Calu3 (cell line): ENCODE results near the gene IGSF9. TPM values are rescaled to one million over a fixed set of nuclear protein-coding genes. Genes with fewer than 3 reads are reported as not detected.

Experiments
- BruUV-seq: library from RNA; stranded (reverse); fragments of 400-500 nt; replicated peaks from 2 replicates; lab custom pipeline; 2021; lab: Mats Ljungman, UMichigan
- CTCF ChIA-PET: fragments of 300-600 bp; sonication (Branson Sonifier 250); formaldehyde crosslinking; loops from one replicate; lab custom pipeline; 2022; ENCODE audit warnings: antibody characterized with exemption; lab: Charles Lee
- DNase-seq: peaks from one replicate; pipeline ENCODE4 v3.0.0; 2022
- H3K27ac Mint-ChIP-seq: one replicate; pipeline ENCODE4 v1.8.0; 2022; ENCODE audit warnings: mixed read lengths; ENCODE audit not compliant: unreplicated experiment
- H3K27me3 Mint-ChIP-seq: one replicate; pipeline ENCODE4 v1.8.0; 2022; ENCODE audit warnings: mixed read lengths; ENCODE audit not compliant: unreplicated experiment
- H3K36me3 Mint-ChIP-seq: one replicate; pipeline ENCODE4 v1.8.0; 2022; ENCODE audit warnings: mild to moderate bottlenecking, moderate library complexity, mixed read lengths; ENCODE audit not compliant: insufficient read depth, unreplicated experiment
- H3K4me1 Mint-ChIP-seq: one replicate; pipeline ENCODE4 v1.8.0; 2022; ENCODE audit warnings: mild to moderate bottlenecking, low read depth, mixed read lengths; ENCODE audit not compliant: unreplicated experiment
- H3K4me3 Mint-ChIP-seq: one replicate; pipeline ENCODE4 v1.8.0; 2022; ENCODE audit warnings: mild to moderate bottlenecking, low read depth, moderate library complexity, mixed read lengths; ENCODE audit not compliant: unreplicated experiment
- H3K9me3 Mint-ChIP-seq: one replicate; pipeline ENCODE4 v1.8.0; 2022; ENCODE audit warnings: low read depth, mixed read lengths; ENCODE audit not compliant: unreplicated experiment
- intact Hi-C: fragments of 100-400 bp; cut with micrococcal nuclease; formaldehyde crosslinking; loops from one replicate; pipeline ENCODE4 v1.10.0; 2022; ENCODE audit not compliant: unreplicated experiment
- total RNA-seq: library from RNA; stranded (reverse); gene quantifications from 2 replicates; pipeline ENCODE4 v1.2.3, GENCODE V29; 2022
- TF ChIP-seq, protein P1 (sequence below): fragments of 200-600 bp; IDR thresholded peaks from one replicate; pipeline ENCODE4 v1.8.0; 2022; ENCODE audit warnings: antibody characterized with exemption; ENCODE audit not compliant: unreplicated experiment

The IGSF9 gene
- total RNA-seq, 1 experiment from 2014 or later, result 7.6 TPM

DNA sequence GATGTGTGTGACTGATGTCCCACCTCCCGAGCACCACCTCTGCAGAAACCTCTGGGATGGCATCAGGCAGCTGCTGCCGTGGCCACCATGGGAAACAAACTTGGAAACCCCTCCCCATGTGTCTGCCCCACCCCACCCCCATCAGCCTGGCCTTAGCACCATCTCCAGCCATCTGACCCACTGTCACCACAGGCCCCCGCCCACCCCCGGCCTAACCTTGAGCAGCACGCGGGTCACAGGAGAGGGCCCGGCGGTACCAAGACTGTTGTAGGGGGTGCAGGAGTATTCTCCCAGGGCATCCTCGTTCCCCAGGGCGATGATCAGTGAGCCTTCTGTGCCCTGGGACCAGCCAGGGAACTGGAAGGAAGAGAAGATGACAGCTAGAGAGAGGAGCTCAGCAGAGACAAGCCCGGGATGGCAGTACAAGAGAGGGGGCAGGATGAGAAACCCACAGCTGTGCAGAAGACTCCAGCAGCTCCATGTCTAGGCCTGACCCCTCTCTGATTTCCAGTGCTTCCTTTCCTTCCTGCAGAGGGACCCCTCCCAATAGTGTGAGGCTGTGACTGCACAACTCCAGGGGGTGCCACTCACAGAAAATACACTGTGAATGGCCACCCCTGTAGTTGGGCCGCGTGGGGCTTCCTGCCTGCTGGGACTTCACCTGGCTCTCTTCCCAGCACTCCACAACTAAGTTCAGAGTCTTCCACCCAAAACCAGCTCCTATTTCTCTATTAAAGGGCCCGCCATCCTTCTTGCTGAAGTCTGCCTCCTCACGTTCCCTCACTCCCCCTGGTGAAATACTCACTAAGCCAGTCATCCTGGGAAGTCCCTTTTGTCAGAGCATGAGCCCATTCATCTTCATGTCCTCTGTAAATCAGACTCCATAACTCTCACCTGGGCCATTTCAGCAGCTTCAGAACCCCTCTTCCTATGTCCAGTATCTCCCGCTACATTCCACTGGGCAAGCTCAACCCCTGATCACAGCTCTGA is 12.8 kb downstream of the IGSF9 start:
- Mint-ChIP-seq H3K27me3 (no peaks in the 10 kb centered on the region), H3K4me3 (no peak overlapping the region), H3K9me3 (no peaks in the 10 kb centered on the region), H3K4me1 (peaks cover 23% of the 10 kb centered on the region), H3K27ac (no peak overlapping the region), H3K36me3 (peaks cover 6% of the 10 kb centered on the region)
- intact Hi-C loops, result loop anchor here (10.0 kb wide), 1 partner anchor 152 kb away; the partner anchor contains the start of gene KCNJ9
- TF ChIP-seq, protein P1, sequence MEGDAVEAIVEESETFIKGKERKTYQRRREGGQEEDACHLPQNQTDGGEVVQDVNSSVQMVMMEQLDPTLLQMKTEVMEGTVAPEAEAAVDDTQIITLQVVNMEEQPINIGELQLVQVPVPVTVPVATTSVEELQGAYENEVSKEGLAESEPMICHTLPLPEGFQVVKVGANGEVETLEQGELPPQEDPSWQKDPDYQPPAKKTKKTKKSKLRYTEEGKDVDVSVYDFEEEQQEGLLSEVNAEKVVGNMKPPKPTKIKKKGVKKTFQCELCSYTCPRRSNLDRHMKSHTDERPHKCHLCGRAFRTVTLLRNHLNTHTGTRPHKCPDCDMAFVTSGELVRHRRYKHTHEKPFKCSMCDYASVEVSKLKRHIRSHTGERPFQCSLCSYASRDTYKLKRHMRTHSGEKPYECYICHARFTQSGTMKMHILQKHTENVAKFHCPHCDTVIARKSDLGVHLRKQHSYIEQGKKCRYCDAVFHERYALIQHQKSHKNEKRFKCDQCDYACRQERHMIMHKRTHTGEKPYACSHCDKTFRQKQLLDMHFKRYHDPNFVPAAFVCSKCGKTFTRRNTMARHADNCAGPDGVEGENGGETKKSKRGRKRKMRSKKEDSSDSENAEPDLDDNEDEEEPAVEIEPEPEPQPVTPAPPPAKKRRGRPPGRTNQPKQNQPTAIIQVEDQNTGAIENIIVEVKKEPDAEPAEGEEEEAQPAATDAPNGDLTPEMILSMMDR, result no peak
- no TSS peak for BruUV-seq
- no peak for DNase-seq
- CTCF ChIA-PET, result interaction anchor here (1.3 to 4.8 kb wide), 2 partner anchors 40 to 75 kb away, joined by 3 to 20 read pairs; no protein-coding TSS in a partner anchor

DNA sequence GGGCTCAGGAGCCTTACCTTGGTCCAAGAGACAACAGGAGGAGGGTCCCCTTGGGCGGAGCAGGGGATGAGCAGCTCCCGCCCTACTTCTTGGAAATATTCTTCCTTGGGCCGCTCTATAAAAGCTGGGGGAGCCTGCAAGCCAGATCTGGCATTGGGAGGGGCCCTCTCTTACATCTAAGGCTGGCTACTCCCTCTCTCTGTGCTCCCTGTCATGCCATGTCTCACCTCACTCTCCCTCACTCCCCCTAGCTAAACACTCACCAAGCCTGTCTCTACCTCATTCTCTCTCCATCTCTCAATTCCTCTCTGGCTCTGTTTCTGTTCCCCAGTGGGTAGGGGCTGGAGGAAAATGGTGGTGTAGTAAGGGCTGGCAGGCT is 13.6 kb downstream of the IGSF9 start:
- TF ChIP-seq, protein P1, result no peak

DNA sequence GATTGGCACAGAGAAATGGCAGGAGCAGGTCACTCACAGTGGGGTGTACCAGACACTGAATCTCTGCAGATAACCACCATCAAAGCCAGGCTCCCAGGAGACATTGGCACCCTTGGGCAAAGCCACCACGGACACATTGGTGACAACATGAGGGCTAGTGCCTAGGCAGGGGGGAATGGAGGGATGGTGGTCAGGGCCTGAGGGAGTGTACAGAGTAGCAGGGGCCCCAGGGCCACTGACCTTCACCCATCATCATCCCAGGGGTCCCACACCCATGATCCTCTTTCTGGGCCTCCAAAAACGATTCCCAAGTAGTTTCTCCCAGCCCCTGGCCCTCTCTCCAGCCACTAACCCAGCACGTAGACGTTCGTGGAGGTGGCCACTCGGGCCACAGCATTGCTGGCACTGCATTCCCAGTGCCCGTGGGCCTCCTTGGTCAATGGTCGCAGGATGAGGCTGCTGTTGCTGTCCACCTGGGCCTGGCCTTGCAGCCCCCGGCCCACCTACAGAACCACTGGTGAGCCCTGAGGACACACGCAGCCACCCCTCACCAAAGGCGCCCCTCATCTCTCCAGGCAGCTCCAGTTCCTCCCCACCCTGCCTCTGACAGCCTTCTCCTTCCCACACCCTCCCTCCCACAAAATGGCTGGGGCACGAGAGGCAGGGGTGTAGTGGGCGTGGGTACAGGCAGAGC is 14.2 kb downstream of the IGSF9 start:
- H3K27ac Mint-ChIP-seq, result no peak overlapping the region
- peaks cover 21% of the 10 kb centered on the region for H3K4me1 Mint-ChIP-seq
- no peaks in the 10 kb centered on the region for H3K9me3 Mint-ChIP-seq
- no peaks in the 10 kb centered on the region for H3K27me3 Mint-ChIP-seq
- H3K4me3 Mint-ChIP-seq, result no peak overlapping the region
- CTCF ChIA-PET, result interaction anchor here (0.7 to 4.8 kb wide), 2 partner anchors 54 to 77 kb away, joined by 5 to 20 read pairs; no protein-coding TSS in a partner anchor
- TF ChIP-seq, protein P1, result no peak
- BruUV-seq, result no TSS peak
- DNase-seq, result no peak
- intact Hi-C loops, result loop anchor here (10.0 kb wide), 1 partner anchor 154 kb away; the partner anchor contains the start of gene KCNJ9
- peaks cover 10% of the 10 kb centered on the region for H3K36me3 Mint-ChIP-seq

More for the DNA sequence above, 13.6 kb downstream of the IGSF9 start:
- H3K4me1 Mint-ChIP-seq, result peaks cover 22% of the 10 kb centered on the region
- no peaks in the 10 kb centered on the region for H3K9me3 Mint-ChIP-seq
- H3K27me3 Mint-ChIP-seq, result no peaks in the 10 kb centered on the region
- no peak overlapping the region for H3K4me3 Mint-ChIP-seq
- no TSS peak for BruUV-seq
- H3K36me3 Mint-ChIP-seq, result peaks cover 6% of the 10 kb centered on the region
- intact Hi-C loops, result loop anchor here (10.0 kb wide), 1 partner anchor 153 kb away; the partner anchor contains the start of gene KCNJ9
- no peak overlapping the region for H3K27ac Mint-ChIP-seq
- CTCF ChIA-PET, result interaction anchor here (4.8 kb wide), 1 partner anchor 76 kb away, joined by 20 read pairs; no protein-coding TSS in a partner anchor
- DNase-seq, result no peak

DNA sequence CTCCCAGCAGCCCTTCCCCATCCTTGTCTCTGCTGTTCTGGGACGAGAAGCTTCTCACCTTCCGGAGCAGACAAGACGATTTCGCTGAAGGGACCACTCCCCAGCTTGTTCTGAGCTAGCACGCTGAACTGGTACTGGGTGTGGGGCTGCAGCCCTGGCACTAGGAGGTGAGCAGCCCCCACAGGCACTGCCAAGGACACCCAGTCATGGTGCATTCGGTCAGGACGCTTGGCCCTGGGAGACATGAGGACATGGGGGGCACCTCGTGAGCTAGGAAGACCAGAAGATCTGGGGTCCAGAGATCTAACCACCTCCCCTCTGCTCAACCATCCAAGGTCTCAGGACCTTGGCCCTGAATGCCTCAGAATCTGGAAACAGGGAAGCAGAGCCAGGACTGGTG is 14.8 kb downstream of the IGSF9 start:
- no peak overlapping the region for H3K4me3 Mint-ChIP-seq
- H3K36me3 Mint-ChIP-seq, result peaks cover 16% of the 10 kb centered on the region
- TF ChIP-seq, protein P1, result no peak
- H3K9me3 Mint-ChIP-seq, result no peaks in the 10 kb centered on the region
- intact Hi-C loops, result loop anchor here (10.0 kb wide), 1 partner anchor 154 kb away; the partner anchor contains the start of gene KCNJ9
- no TSS peak for BruUV-seq
- no peaks in the 10 kb centered on the region for H3K27me3 Mint-ChIP-seq
- CTCF ChIA-PET, result interaction anchor here (0.7 to 1.5 kb wide), 2 partner anchors 55 to 77 kb away, joined by 4 to 5 read pairs; no protein-coding TSS in a partner anchor
- no peak for DNase-seq
- no peak overlapping the region for H3K27ac Mint-ChIP-seq
- peaks cover 23% of the 10 kb centered on the region for H3K4me1 Mint-ChIP-seq
